Lower leg skin (tissue), 3 donors: Measurements from ENCODE around the gene FAU.

Experiments
- POLR2A ChIP-seq, 2 donors: fragments of 450-650 bp; IDR thresholded peaks; one replicate each; pipeline ENCODE4 v1.6.1; 2016 to 2017; ENCODE audit warnings: antibody characterized with exemption in 2 of 2, mild to moderate bottlenecking in 1 of 2, moderate library complexity in 1 of 2
- TF ChIP-seq, protein P1 (sequence below), 3 donors: fragments of 450-650 bp; IDR thresholded peaks; one replicate each; pipeline ENCODE4 v1.5.1; 2016; ENCODE audit warnings: antibody characterized with exemption in 3 of 3, mild to moderate bottlenecking in 3 of 3, moderate library complexity in 2 of 3

GRCh38 chr11:65089621-65090020 lies 32.3 kb downstream of the FAU start:
- TF ChIP-seq, protein P1, sequence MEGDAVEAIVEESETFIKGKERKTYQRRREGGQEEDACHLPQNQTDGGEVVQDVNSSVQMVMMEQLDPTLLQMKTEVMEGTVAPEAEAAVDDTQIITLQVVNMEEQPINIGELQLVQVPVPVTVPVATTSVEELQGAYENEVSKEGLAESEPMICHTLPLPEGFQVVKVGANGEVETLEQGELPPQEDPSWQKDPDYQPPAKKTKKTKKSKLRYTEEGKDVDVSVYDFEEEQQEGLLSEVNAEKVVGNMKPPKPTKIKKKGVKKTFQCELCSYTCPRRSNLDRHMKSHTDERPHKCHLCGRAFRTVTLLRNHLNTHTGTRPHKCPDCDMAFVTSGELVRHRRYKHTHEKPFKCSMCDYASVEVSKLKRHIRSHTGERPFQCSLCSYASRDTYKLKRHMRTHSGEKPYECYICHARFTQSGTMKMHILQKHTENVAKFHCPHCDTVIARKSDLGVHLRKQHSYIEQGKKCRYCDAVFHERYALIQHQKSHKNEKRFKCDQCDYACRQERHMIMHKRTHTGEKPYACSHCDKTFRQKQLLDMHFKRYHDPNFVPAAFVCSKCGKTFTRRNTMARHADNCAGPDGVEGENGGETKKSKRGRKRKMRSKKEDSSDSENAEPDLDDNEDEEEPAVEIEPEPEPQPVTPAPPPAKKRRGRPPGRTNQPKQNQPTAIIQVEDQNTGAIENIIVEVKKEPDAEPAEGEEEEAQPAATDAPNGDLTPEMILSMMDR (IDR thresholded peaks at IDR 0.05): no peak
- no peak for TF ChIP-seq POLR2A (IDR thresholded peaks at IDR 0.05)
